WTC11 (cell line): ENCODE results near the gene AKAP1.

Experiments
- TF ChIP-seq, protein P1 (sequence below): sonication (generic); formaldehyde crosslinking; IDR thresholded peaks from 2 replicates; pipeline ENCODE4 v1.8.0; 2022; ENCODE audit warnings: mild to moderate bottlenecking, missing genetic modification reagents
- TF ChIP-seq, protein P2 (sequence below): fragments of 200-600 bp; IDR thresholded peaks from 2 replicates; pipeline ENCODE4 v1.8.0; 2022; ENCODE audit warnings: antibody characterized with exemption

DNA sequence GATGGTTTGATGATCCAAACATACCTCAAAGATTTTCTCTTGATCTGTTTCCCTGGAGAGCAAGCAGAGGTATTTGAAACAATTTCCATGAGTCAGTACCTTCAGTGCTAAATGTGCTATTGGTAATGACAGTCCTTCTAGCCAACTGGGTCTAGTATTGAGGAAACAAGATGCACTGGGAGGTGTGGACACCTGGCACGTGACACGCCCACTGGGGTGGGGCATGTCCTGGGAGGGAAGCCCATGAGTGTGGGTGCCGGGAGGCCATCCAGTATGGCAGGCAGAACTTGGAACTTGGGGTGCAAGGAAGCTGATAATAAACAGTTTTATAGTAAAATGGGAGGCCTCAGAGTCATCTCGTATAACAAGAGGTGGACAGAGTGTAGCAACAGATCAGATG is 17.9 kb upstream of the AKAP1 start:
- TF ChIP-seq, protein P1, sequence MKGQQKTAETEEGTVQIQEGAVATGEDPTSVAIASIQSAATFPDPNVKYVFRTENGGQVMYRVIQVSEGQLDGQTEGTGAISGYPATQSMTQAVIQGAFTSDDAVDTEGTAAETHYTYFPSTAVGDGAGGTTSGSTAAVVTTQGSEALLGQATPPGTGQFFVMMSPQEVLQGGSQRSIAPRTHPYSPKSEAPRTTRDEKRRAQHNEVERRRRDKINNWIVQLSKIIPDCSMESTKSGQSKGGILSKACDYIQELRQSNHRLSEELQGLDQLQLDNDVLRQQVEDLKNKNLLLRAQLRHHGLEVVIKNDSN (CRISPR knock-in tag): no peak
- TF ChIP-seq, protein P2, sequence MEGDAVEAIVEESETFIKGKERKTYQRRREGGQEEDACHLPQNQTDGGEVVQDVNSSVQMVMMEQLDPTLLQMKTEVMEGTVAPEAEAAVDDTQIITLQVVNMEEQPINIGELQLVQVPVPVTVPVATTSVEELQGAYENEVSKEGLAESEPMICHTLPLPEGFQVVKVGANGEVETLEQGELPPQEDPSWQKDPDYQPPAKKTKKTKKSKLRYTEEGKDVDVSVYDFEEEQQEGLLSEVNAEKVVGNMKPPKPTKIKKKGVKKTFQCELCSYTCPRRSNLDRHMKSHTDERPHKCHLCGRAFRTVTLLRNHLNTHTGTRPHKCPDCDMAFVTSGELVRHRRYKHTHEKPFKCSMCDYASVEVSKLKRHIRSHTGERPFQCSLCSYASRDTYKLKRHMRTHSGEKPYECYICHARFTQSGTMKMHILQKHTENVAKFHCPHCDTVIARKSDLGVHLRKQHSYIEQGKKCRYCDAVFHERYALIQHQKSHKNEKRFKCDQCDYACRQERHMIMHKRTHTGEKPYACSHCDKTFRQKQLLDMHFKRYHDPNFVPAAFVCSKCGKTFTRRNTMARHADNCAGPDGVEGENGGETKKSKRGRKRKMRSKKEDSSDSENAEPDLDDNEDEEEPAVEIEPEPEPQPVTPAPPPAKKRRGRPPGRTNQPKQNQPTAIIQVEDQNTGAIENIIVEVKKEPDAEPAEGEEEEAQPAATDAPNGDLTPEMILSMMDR: no peak
